PC-3 (cell line): Measurements from ENCODE around the gene PPARD. TPM values are rescaled to one million over a fixed set of nuclear protein-coding genes. Genes with fewer than 3 reads are reported as not detected.
"Not testable (repeated sequence)": the region's sequence is repeated elsewhere in the genome, so short reads cannot be mapped to it uniquely, and the experiment has no call there.

Experiments used
- ATAC-seq: fragments of 200-7000 bp; cut with Tn5 transposase; 2 replicates; pipeline ENCODE4 v1.9.1; 2020; ENCODE audit warnings: mild to moderate bottlenecking, moderate library complexity
- BruUV-seq: library from RNA; stranded (reverse); fragments of 400-500 nt; replicated peaks from 2 replicates; lab custom pipeline; 2021; lab: Mats Ljungman, UMichigan
- CTCF ChIA-PET: fragments of 300-600 bp; sonication (Branson Sonifier 250); formaldehyde crosslinking; loops from one replicate; lab custom pipeline; 2022; ENCODE audit warnings: antibody characterized with exemption; lab: Charles Lee
- POLR2A ChIA-PET: fragments of 300-600 bp; sonication (Branson Sonifier 250); formaldehyde crosslinking; loops from one replicate; lab custom pipeline; 2022; ENCODE audit warnings: antibody characterized with exemption; ENCODE audit not compliant: unreplicated experiment; lab: Charles Lee
- DNase-seq: peaks from one replicate; pipeline ENCODE4 v3.0.0-alpha.2; 2015
- H2AFZ ChIP-seq: fragments of 300-600 bp; sonication (generic); 2 replicates; pipeline ENCODE4 v1.6.0; 2016; ENCODE audit warnings: antibody characterized with exemption, low read length
- H3F3A ChIP-seq: fragments of 300-600 bp; sonication (generic); one replicate; pipeline ENCODE4 v1.6.0; 2017; ENCODE audit warnings: antibody characterized with exemption, low read length, control low read depth, mild to moderate bottlenecking; ENCODE audit not compliant: unreplicated experiment
- H3K27ac ChIP-seq: fragments of 300-600 bp; sonication (generic); 2 replicates; pipeline ENCODE4 v1.5.1; 2016; ENCODE audit warnings: mild to moderate bottlenecking, low read length
- H3K27me3 ChIP-seq: fragments of 300-600 bp; sonication (generic); 2 replicates; pipeline ENCODE4 v1.6.1; 2016; ENCODE audit warnings: low read length, mixed read lengths
- H3K36me3 ChIP-seq: fragments of 300-600 bp; sonication (generic); 2 replicates; pipeline ENCODE4 v1.6.1; 2016; ENCODE audit warnings: low read depth, mixed run types, low read length, mixed read lengths
- H3K4me1 ChIP-seq: fragments of 300-600 bp; sonication (generic); 2 replicates; pipeline ENCODE4 v1.5.1; 2016; ENCODE audit warnings: low read length; ENCODE audit not compliant: insufficient read depth
- H3K4me2 ChIP-seq: fragments of 300-600 bp; sonication (generic); 2 replicates; pipeline ENCODE4 v1.6.0; 2016; ENCODE audit warnings: low read length
- H3K4me3 ChIP-seq: fragments of 300-600 bp; sonication (generic); 2 replicates; pipeline ENCODE4 v1.5.1; 2016; ENCODE audit warnings: mild to moderate bottlenecking, low read length, mixed read lengths
- H3K79me2 ChIP-seq: fragments of 300-600 bp; sonication (generic); 2 replicates; pipeline ENCODE4 v1.6.1; 2017; ENCODE audit warnings: low read length, mixed read lengths
- H3K9ac ChIP-seq: fragments of 300-600 bp; sonication (generic); 2 replicates; pipeline ENCODE4 v1.6.0; 2016; ENCODE audit warnings: mild to moderate bottlenecking, low read length
- H3K9me2 ChIP-seq: fragments of 300-600 bp; sonication (generic); replicated peaks from 2 replicates; pipeline ENCODE4 v1.6.1; 2016; ENCODE audit warnings: mixed run types, low read length, mixed read lengths
- H3K9me3 ChIP-seq: fragments of 300-600 bp; sonication (generic); 2 replicates; pipeline ENCODE4 v1.6.1; 2016; ENCODE audit warnings: low read length, mixed read lengths
- H4K20me1 ChIP-seq: fragments of 300-600 bp; sonication (generic); 2 replicates; pipeline ENCODE4 v1.6.1; 2016; ENCODE audit warnings: low read length, mixed read lengths
- EZH2 ChIP-seq: fragments of 300-600 bp; sonication (generic); IDR thresholded peaks from one replicate; pipeline ENCODE4 v1.6.1; 2017; ENCODE audit warnings: antibody characterized with exemption, mild to moderate bottlenecking, low read length; ENCODE audit not compliant: unreplicated experiment
- EZH2phosphoT487 ChIP-seq: fragments of 300-600 bp; sonication (generic); IDR thresholded peaks from 2 replicates; pipeline ENCODE4 v1.6.1; 2018; ENCODE audit warnings: mild to moderate bottlenecking, antibody characterized with exemption, low read length, borderline replicate concordance
- intact Hi-C: fragments of 100-400 bp; cut with micrococcal nuclease; formaldehyde crosslinking; loops from 2 replicates; pipeline ENCODE4 v1.9.0; 2023
- total RNA-seq: library from RNA; depleted of rRNA; stranded (reverse); fragments of >200 nt; gene quantifications from 2 replicates; pipeline ENCODE4 v1.2.3, GENCODE V29; 2014
- TF ChIP-seq, protein P1 (sequence below): fragments of 300-600 bp; sonication (generic); conservative IDR thresholded peaks from 2 replicates; pipeline ENCODE4 v1.5.1; 2017; ENCODE audit warnings: antibody characterized with exemption, low read depth, mild to moderate bottlenecking, low read length

The PPARD gene
- total RNA-seq, 1 experiment from 2014 or later = 24.5 TPM

DNA sequence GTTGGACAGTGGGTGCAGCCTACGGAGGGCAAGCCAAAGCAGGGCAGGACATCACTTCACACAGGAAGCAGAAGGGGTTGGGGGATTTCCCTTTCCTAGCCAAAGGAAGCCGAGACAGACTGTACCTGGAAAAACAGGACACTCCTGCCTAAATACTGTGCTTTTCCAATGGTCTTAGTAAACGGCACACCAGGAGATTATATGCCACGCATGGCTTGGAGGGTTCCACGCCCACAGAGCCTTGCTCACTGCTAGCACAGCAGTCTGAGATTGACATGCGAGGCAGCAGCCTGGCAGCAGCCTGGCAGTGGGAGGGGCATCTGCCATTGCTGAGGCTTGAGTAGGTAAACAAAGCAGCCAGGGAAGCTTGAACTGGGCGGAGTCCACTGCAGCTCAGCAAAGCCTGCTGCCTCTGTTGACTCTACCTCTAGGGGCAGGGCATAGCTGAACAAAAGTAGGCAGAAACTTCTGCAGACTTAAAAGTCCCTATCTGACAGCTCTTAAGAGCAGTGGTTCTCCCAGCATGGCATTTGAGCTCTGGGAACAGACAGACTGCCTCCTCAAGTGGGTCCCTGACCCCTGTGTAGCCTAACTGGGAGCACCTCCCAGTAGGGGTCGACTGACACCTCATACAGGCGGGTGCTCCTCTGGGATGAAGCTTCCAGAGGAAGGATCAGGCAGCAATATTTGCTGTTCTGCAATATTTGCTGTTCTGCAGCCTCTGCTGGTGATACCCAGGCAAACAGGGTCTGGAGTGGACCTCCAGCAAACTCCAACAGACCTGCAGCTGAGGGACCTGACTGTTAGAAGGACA is 10.1 kb upstream of the PPARD start:
- BruUV-seq, H3K9ac ChIP-seq, H3K4me1 ChIP-seq, H3K9me2 ChIP-seq, POLR2A ChIA-PET, H3K4me3 ChIP-seq, H2AFZ ChIP-seq, H4K20me1 ChIP-seq, H3K9me3 ChIP-seq, H3K36me3 ChIP-seq, H3K79me2 ChIP-seq, intact Hi-C loops, H3K27me3 ChIP-seq, H3K27ac ChIP-seq, H3F3A ChIP-seq: not testable (repeated sequence)
- CTCF ChIA-PET = interaction anchor here (0.6 to 1.7 kb wide), 5 partner anchors 9 to 117 kb away, joined by 4 to 9 read pairs (median 5); no protein-coding TSS in a partner anchor
- DNase-seq (peak; percentile 80), ATAC-seq (peak; percentile 89)
- 0 out of 2 replicates have a peak overlapping the region, but pooled peaks have one; percentile 1 for H3K4me2 ChIP-seq
- TF ChIP-seq, protein P1, sequence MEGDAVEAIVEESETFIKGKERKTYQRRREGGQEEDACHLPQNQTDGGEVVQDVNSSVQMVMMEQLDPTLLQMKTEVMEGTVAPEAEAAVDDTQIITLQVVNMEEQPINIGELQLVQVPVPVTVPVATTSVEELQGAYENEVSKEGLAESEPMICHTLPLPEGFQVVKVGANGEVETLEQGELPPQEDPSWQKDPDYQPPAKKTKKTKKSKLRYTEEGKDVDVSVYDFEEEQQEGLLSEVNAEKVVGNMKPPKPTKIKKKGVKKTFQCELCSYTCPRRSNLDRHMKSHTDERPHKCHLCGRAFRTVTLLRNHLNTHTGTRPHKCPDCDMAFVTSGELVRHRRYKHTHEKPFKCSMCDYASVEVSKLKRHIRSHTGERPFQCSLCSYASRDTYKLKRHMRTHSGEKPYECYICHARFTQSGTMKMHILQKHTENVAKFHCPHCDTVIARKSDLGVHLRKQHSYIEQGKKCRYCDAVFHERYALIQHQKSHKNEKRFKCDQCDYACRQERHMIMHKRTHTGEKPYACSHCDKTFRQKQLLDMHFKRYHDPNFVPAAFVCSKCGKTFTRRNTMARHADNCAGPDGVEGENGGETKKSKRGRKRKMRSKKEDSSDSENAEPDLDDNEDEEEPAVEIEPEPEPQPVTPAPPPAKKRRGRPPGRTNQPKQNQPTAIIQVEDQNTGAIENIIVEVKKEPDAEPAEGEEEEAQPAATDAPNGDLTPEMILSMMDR = peak; percentile 29; the same call in 1 of the 2 replicates

DNA sequence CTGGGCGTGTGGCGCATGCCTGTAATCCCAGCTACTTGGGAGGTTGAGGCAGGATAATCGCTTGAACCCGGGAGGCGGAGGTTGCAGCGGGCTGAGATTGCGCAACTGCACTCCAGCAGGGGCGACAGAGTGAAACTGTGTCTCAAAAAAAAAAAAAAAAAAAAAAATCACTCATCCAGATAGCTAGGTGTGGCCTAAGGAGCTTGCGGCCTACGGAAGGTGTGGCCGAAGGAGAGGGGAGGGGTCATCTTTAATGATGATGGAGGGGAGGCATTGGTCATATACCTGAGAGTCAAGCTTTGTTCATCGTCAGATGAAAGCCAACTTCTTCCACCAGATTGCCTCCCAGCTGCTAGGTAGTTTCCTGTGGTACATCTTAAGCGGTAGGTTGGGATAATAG is 801 bp upstream of the PPARD start:
- Histone ChIP-seq H4K20me1 (peaks cover 36% of the 10 kb centered on the region), H3K9me2 (no peaks in the 10 kb centered on the region), H3K9ac (no peak overlapping the region), H3K36me3 (peaks cover 18% of the 10 kb centered on the region; the same call in 1 of the 2 replicates), H3K4me3 (no peak overlapping the region), H3K9me3 (no peaks in the 10 kb centered on the region), H3K4me2 (peak overlapping the region; percentile 27; the same call in 1 of the 2 replicates), H3K4me1 (peaks cover 32% of the 10 kb centered on the region), H3F3A (no peaks in the 10 kb centered on the region), H3K27me3 (no peaks in the 10 kb centered on the region), H3K79me2 (peaks cover 42% of the 10 kb centered on the region), H2AFZ (no peak overlapping the region), H3K27ac (peak overlapping the region; percentile 16)
- no peak for TF ChIP-seq EZH2phosphoT487
- TF ChIP-seq, protein P1 = no peak
- no peak for TF ChIP-seq EZH2
- intact Hi-C loops = no loop called here
- ATAC-seq (no peak), DNase-seq (no peak)
- BruUV-seq = no TSS peak
- POLR2A ChIA-PET = interaction anchor here (0.6 to 0.7 kb wide), 4 partner anchors 49 to 131 kb away, joined by 3 to 6 read pairs (median 3); no protein-coding TSS in a partner anchor
- CTCF ChIA-PET = interaction anchor here (0.6 to 3.8 kb wide), 9 partner anchors 9 to 344 kb away, joined by 3 to 29 read pairs (median 5); partner anchors contain the start of gene FANCE
